Myocyte (in vitro differentiated cells): ENCODE measurements around the gene RNASE13. TPM values are rescaled to one million over a fixed set of nuclear protein-coding genes. Genes with fewer than 3 reads are reported as not detected.
"Not testable (repeated sequence)": the region's sequence is repeated elsewhere in the genome, so short reads cannot be mapped to it uniquely, and the experiment has no call there.

Experiments used
- DNase-seq: peaks from one replicate; pipeline ENCODE4 v3.0.0-alpha.2; 2012; ENCODE audit warnings: low read depth
- total RNA-seq: library from RNA; depleted of rRNA; stranded (reverse); fragments of >200 nt; gene quantifications from 2 replicates; pipeline ENCODE4 v1.2.3, GENCODE V29; 2014

The RNASE13 gene
- total RNA-seq, 1 donor from 2014 or later = not detected

DNA sequence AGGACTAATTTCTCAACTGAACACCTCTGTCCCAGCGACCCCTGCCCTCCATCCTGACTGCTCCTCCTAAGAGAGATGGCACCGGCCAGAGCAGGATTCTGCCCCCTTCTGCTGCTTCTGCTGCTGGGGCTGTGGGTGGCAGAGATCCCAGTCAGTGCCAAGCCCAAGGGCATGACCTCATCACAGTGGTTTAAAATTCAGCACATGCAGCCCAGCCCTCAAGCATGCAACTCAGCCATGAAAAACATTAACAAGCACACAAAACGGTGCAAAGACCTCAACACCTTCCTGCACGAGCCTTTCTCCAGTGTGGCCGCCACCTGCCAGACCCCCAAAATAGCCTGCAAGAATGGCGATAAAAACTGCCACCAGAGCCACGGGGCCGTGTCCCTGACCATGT, 8.3 kb upstream of the RNASE13 start:
- DNase-seq = peak; percentile 76

DNA sequence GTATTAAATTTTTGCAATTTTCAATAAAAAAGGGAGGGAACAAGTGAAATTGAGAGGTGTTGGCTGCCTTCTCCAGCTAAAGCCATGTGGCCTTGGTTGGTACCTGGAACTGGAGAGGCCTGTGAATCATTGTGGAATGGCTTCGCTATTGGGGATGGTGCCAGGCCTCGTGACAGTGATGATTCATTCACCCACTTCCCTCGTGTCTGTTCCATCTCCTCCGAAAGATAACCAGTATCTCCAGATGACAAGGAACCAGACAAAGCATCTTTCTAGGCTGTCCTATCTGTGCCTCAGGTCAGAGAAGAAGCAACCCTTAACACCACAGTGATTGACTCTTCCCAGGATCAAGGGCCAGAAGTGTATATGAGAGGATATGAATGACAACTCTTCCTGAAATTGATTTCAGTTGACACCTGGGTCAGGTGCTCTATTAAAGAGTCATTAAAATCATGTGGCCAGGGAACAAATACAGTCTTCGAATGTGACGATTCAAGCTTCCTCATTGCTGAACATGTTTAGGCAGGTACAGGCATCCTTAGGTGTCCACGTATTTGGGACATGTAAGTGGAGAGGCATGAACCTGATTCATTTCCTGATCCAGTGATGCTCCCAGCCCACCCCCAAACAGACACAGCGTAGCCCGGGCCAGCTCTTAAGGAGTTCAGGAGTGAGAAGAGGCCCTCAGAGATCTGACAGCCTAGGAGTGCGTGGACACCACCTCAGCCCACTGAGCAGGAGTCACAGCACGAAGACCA, 7.2 kb upstream of the RNASE13 start, which contains the start of gene RNASE7:
TSS of gene RNASE7 (plus strand) at position 687 of the 758 bp plus-strand sequence. CDS start 631 bp downstream, outside the sequence.
- peak; percentile 76 for DNase-seq

DNA sequence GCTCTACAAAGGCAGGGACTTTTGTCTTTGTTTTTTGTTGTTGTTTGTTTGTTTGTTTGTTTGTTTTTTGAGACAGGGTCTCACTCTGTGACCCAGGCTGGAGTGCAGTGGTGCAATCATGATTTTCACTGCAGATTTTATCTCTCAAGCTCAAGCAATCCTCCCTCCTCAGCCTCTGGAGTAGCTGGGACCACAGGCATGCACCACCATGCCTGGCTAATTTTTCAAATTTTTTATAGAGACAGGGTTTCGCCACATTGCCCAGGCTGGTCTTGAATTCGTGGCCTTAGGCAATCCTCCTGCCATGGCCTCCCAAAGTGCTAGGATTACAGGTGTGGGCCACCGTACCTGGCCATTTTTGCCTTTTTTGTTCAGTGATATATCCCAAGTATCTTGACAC, 6.3 kb upstream of the RNASE13 start:
- not testable (repeated sequence) for DNase-seq

DNA sequence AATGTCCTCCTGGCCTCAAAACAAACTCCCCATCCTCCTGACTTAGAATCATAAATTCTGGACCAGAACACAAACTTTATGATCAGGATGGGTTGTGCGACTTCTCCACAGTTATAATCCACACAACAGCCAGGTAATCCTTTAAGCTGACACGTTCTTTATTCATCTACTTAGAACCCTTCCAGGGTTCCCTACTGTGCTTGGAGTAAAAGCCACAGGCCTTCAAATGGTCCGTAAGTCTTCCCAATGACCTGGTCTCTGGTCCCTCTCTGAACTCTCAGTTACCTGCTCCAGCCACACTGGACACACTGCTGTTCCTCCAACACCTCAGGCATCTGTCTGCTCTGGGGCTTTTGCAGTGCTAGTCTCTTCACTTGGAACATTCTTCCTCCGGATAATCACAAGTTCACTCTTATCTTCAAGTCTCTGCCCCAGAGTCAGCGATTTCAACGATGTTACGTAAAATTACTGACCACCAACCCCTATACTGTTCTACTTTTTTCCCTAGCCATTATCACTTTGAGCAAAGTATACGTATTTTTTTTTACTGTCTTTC, 5.8 kb upstream of the RNASE13 start:
- DNase-seq = no peak

DNA sequence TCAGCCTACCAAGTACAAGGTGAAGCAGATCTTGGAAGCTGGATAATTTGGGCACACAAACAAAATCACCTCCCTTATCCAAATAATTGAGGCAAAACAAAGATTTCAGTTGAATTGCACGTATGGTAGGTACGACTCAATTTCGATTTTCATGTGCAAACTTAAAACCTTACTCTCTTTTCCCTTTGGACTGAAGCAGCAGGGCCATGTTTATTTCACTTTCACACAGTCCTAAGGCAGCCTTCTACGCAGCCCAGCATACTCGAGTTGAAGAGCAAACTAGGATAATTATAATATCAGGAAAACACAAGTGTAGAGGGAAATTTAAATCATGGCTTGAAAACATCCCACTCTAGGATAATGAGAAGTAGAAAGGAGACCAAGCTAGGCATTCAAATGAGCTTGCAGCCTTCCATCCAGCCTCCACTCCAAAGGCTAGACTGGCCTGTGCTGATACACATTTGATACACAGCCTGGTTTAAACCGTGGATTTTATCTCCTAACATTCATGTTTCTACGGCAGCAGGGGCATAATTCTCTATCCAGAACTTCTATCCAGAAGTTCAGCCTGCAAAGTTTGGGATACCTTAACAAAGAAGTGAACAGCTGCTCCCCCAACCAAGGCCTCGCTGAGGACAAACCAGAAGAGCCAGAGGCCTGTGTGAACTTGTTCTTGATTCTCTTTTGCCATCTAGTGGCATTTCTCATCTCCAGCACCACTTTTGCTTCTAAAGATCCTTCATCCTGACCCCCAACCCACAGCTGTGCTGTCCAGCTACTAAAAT, 5.2 kb upstream of the RNASE13 start:
- DNase-seq = peak; percentile 92

DNA sequence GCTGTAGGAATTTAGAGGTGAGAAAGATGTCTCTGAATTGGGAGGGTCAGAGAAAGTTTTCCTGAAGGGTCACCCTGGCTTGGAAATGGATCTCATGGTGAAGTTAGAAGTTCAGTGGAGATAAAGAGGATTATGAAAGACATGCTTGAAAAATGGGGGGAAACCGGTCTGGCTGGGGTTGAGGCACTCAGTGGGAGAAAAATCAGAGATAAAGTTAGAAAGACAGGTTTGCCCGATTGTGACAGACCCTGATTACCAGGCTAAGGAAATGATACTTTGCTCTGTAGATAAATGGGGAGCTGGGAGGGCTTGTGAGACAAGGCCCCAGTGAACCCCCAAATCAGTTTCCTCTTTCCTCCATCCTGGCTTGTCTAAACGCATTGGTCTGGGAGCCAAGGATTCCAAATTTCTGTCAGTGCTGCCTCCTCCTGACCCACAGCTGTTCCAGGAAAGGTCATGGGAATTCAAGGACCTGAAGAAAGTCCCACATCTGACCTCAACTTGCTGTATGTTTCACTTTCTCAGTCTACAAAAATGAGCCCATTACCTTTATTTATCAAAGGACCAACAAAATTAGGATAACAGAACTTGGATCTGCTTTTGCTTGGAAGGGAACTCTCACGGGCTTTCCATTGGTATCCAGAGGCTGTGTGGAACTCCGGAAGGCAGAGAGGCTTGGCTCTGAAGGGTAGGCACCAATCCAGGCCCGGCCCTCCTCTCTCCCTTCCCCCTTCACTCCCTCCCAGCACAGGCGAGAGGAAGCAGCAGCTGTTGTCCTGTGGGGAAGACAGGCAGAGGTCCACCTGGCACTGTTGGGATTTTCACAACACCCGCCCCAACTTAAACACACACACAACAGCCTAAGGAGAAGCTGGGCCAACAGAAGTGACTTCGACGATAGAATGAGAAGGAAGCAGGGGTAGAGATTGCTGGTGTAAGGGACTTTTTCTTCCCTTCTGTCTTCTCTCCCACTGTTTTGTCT, 4.1 kb upstream of the RNASE13 start:
- DNase-seq = peak; percentile 98

DNA sequence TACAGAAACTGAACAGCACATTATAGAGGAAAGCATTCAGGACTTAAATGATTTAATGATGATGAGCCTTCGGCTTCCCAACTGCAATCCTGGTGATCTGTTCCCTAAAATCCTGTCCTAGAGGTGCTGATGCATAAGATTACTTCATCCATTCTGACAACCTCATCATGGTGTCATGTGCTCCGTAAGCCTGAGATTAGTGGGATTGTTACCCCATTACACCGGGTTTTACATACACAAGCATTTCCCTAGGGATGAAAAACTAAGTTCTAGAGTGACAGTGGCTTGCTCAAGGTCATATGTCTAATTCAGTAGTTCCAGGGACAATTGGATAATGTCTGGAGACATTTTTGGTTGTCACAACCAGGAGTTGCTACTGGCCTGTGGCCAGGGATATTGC, 2.5 kb upstream of the RNASE13 start:
- DNase-seq = peak; percentile 38

DNA sequence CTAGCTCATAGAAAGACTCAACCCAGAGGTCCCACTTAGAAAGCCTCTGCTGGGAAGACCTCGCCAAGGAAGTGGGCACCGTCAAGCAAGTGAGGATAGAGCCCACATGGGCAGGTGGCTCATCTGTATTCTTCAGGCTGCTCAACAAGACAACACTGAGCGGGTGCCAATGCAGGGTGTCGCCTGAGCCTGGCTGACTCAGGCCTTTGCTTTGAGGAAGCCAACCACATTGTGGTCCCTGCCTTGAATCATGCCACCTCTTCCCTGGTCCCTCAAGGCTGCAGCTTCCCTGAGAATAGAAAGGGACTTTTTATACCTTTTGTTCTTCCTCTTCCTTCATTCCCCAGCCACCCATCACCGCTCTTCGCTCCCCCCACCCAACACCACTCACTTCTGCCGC, 2.1 kb upstream of the RNASE13 start:
- DNase-seq = peak; percentile 90

DNA sequence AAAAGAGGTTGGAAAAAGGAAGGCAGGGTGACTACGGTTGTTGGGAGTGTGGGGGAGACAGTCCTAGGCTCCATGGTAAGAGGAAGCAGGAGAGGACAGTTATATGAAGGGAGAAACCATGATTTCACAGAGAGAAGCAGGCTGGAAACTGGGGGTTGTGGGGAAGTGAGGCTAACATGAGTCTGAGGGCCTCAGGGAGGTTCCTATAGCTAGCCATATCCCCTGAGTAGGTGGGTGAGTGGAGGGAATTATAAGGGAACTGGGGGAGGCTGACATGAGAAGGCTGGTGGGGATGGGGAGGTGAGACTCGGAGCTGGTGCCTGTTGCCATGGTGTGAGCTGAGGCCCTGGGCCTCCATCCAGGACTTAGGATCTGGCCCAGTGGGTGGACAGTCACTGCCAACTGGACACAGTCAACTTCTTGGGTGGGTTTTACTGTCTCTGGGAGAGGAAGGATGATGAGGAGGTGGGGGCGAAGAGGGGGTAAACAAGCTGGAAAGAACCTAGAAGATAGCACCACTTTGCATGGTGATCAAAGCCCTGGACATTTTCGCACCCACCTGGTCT, 1.4 kb downstream of the RNASE13 start:
- DNase-seq = no peak

DNA sequence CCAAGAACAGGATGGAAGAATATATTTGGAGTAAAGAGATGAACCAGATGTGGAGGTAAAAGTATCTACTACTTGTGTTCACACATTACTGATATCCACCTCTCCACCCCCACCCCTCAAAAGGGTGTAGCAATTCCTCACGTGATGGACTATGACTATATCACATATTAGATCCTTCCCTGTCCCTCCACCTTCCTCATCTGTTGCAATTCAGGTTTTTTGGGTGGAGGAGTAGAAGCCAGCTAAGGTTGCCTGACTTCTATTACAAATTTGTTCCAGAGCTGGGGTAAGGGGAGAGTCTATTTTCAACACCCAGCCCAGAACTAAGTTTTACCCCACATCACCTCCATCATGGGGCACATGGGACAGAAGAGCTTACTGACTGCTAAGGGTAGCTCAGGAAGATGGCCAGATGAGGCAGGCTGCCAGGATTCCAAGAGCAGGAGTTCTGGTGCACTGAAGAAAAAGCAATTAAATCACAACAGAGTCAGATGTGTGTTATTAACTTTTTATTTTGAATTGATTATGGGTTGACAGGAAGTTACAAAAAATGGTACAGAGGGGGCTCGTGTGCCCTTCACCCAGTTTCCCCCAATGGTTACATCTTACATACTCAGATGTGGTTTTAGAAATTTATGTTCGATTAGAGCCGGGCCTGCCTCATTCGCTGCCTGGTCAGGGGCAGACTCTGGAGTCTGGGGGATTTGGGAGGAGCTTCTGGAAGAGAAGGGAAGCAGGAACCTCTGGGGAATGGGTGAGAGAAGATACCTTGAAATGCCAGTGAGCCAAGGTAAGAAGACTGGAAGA, 2.1 kb downstream of the RNASE13 start:
- DNase-seq = no peak

DNA sequence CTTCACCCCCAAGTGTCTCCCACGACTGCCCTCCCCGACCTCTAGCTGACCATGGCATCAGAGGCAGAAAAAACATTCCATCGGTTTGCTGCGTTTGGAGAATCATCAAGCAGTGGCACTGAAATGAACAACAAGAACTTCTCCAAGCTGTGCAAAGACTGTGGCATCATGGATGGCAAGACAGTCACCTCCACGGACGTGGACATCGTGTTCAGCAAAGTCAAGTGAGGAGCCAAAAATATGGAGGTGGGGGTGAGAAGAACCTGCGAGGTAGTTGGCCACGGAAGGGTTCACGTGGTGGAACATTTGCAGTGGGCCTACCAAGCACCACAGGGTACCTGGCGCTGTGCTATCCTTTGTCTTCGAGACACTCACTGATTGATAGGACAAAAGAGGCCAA, 4.1 kb downstream of the RNASE13 start:
- DNase-seq = no peak

DNA sequence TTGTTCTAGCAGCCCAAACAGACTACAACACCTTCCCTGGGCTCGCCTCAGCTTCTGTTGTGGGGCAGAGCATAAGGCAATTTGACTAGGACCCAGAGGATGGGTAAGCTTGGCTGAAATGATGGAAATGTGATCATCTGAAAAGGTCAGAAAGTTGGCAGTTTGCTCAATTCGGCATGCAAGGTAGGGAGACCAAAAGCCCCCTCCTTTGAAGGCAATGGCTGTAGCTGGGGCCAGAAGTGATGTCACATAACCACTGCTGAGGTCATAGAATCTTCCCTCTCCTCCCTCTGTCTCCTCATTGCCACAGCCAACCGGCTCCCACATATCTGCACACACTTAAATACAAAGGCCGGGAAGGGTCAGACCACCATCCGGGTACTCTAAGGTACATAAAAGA, 4.7 kb downstream of the RNASE13 start, which contains the start of gene TPPP2:
TSS of gene TPPP2 (plus strand) at position 301 of the 400 bp plus-strand sequence. CDS start 365 bp downstream, outside the sequence.
- no peak for DNase-seq

DNA sequence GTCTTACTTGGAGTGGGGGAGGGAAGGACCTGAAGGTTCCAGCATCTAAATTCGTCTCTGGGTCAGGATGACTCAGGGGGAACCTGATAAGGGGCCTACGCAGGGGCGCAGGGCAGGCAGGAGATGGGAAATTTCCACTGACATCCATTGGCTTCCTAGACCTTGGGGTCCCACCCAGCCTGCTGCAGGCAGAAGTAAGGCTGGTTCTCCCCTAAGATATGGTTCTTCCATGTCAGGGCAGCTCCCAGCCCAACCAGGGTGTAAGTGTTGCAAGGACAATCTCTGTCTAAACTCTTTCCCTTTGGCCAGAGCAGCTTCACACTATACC, 7.7 kb downstream of the RNASE13 start:
- peak; percentile 47 for DNase-seq

DNA sequence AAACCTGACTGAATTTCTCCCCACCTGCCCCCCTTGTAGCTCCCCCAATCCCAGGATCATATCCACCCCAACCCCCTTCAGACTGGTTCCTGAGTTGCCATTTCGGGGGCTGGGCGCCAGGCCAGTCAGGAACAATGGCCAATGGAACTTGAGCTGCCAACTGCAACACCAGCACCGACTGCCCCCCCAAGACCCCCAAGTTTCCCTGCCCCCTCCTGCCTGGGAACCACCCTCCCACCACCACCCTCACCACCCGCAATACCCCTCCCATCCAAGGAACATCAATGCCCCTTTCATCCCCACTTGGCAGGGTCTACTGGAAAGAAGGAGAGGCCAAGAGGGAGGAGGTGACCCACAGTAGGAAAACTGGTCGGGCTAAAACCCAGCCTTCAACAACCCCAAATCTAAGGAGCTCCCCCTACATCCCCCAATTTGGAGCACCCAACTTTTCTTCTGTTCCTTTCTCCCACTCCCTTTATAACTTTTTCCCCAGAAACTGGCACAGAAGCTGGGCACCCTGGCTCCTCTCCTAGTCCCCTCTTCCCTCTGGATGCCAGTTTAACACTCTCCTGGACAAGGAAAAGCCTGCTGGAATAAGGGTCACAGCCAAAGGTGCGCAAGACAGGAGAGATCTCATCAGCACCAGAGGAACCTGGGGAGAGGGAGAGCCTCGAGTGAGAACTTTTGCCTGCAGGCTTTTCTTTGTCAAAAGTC, 8.2 kb downstream of the RNASE13 start:
- no peak for DNase-seq

DNA sequence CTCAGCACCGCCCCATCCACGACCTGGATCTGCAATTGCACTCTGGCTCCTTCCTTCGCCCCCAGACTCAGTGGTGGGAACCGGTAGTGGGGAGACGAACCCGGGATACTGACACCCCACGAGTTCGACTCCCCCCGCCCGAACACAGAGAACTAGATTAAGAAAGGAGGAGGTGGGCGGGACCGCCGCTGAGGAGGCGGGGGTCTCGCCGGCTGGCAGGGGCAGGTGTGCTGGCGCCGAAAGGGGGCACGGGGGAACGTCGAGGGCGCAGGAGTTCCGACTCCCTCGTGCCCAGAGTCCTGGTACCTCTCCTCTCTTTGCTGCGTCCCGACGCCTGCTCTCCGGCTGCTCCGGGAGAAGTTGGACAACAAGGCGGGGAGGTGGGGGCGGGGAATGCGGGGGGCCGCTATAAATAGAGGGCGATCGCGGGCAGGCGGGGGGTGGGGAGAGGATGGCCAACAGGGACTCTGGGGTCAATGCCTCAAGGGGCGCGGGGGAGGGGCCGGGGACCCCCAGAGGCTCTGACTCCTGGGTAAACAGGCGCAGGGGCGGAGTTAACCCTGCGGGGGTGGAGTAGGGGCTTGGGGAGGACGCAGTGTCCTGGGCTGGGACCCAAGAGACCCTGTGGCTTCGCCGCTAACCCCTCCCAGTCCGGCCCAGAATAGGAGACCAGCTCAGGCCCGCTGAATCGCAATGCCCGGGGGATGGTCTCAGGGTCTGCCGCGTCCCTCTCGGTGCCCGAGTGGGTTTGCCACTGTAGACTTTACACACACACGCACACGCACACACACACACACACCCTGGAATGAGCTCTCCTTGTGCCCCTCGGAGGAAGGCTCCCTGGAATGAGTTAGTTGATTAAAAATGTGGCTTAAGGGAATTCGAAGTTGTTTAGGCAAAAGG, 9.0 kb downstream of the RNASE13 start:
- DNase-seq = peak; percentile 50

DNA sequence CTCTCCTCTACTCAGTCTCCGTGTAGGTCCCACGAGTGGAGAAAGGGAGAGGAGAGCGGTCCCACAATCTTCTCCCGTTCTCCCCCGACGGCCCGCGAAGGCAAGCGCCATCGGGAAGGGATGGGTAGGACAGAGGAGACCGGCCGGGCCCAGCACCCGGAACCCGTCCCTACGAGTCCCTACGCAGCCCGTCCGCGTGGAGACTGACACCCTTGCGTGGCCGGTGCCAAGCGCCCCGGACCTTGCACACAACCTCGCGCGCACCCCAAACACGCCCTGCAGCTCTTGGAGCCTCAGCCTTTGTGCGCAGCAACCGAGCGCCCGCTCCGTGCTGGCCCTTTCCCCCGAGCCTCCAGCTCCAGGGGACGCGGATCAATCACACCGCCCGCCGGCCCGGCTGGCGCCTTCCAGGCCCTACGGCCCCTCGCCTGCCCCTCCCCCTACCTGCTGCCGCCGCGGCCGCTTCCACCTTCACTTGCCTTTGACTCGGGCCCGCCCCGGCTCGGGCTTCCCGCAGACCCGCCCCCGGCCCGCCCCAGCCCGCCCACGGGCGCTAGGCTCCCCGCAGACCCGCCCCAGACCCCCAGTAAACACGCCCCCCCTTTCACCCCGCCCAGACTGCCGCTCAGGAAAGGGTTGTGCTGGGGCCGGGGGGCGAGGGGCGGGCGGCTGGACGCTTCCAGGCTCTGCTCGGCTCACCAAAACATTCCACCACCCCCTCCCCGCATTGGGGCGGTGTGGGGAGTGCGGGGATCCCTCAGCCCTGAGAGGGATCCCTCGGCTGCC, 9.8 kb downstream of the RNASE13 start, which contains the start of gene NDRG2:
TSS of gene NDRG2 (minus strand) at position 477 of the 786 bp plus-strand sequence. CDS start 1,746 bp downstream, outside the sequence.
- DNase-seq = peak; percentile 65
